Testis (tissue), 2 donors: ENCODE measurements around the gene KRT6C.

Source experiments
- CTCF ChIP-seq, 3 experiments: fragments of 450-650 bp in 2 of 3; fragments of 200-600 bp in 1 of 3; sonication (generic) in 1 of 3; IDR thresholded peaks; one replicate each; pipeline ENCODE4 v1.5.1; 2016 to 2019; ENCODE audit warnings: antibody characterized with exemption in 3 of 3, mild to moderate bottlenecking in 2 of 3, moderate library complexity in 1 of 3
- POLR2A ChIP-seq: fragments of 450-650 bp; IDR thresholded peaks from one replicate; pipeline ENCODE4 v1.6.1; 2017; ENCODE audit warnings: antibody characterized with exemption, mild to moderate bottlenecking, moderate library complexity

GRCh38 chr12:52439420-52439819, 34.2 kb downstream of the KRT6C start:
- TF ChIP-seq POLR2A (no peak), CTCF (IDR thresholded peaks at IDR 0.05) (no peak)
